Astrocyte of the hippocampus (primary cell): ENCODE results near the gene PACC1.

Source experiments
- DNase-seq: peaks from one replicate; pipeline ENCODE4 v3.0.0; 2011; ENCODE audit warnings: low read depth, low spot score

Gene PACC1

DNA sequence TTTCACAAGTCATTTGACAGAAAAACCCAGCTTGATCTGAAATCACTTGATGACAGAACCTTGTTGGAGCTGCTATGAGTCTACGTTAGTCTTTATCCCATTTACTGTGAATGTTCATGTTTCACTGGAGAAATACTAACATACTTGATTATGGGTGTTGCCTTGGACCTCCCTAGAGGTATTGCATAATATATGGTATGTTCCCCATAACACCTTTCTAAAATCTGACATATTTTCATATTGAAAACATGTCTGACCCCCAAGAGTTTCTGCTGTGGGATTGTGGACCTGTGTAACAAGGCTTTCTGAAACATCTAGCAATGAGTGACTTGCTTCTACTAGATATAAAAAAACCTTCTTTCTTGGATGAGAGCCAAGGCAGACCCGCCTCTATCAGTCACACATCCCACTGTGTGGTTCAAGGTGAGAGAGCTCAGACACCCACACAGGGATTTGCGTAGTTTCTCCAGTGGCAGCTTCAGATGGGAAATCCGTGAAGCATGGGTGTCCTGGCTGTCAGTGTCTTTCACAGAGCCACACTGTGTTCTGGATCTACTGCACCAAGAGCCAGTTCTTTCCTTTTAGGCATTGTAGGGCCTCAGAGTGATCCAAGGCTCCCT is 22.6 kb upstream of the PACC1 start:
- DNase-seq, result no peak

- no peak for DNase-seq
Observed at GRCh38 chr1:212434992-212435391, 20.3 kb upstream of the PACC1 start.

DNA sequence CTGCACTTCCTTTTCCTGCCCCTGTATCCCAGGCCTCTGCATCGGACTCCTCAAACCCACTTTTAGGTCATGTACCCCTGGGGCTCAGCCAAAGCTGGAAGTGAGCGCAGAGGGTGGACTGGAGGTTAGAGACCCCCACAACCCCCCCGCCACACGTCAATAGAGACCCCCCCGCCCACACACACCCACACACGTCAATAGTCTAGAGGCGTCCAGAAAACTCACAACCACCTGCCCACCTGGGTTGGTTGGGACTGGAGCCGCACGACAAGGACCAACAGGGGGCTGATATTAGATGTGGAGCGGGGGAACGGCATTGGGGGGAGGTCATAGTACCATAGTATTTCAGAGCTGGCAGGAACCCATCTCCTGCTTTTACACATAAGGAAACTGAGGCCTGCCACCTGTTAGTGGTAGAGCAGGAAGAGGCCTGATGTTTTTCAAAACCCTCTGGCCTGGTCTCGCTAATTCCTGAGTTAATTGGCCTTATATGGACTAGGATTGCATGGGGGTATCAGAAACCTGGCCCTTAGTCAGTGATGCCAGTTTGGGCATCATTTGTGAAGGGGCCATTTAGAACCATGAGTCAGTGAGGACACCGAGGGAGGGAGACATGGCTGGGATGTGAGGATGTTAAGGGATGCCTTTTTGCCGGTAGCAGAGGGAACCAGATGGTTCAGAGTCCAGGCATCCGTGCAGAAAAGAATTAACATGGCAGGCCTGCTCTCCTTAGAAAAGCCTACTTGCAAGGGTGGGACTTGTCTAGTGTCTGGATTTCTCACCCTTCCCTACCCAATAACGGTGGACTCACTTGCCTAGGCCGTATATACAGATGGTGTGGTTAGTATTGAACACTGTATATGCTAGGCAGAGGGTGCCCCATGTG is 19.1 kb upstream of the PACC1 start:
- DNase-seq, result no peak

DNA sequence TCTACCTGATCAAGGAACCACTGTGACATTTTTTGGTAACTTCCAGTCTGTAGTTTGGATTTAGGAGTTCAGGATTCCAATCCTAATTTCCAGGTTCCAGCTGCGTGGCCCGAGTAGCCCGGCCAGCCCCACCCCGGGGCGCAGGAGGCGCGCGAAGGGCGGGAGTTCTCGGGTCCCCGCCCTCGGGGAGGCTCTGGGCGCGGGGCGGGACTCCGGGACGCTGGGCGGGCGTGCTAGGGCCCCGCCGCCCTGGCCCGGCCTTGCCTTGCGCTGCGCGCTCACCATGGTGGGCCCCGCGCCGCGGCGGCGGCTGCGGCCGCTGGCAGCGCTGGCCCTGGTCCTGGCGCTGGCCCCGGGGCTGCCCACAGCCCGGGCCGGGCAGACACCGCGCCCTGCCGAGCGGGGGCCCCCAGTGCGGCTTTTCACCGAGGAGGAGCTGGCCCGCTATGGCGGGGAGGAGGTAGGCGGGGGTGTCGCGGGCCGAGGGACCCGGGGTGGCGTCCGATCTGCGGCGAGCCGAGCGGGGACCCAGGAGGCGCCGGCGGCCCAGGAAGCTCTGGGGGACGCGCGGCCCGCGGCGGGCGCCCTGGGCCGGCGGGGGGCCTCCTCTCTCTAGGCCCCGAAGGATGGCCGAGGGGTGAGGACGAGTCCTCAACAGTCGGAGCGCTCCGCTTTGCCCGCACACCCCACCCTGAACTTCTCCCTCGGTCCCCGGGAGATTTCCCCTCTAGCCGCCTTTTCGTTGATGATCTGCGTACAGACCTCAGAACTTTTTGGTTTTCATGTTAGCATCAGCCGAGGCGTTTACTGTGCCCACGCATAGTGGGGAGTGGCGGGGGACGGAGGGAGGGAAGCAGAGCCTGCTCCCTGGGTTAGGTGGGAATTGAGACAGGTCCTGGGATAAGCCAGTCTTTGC is 18.2 kb upstream of the PACC1 start, which contains the start of gene NENF:
NENF (plus strand) TSS at position 260 of the 916 bp plus-strand sequence; CDS start at position 284, 24 bp downstream.
- peak; percentile 94 for DNase-seq

DNA sequence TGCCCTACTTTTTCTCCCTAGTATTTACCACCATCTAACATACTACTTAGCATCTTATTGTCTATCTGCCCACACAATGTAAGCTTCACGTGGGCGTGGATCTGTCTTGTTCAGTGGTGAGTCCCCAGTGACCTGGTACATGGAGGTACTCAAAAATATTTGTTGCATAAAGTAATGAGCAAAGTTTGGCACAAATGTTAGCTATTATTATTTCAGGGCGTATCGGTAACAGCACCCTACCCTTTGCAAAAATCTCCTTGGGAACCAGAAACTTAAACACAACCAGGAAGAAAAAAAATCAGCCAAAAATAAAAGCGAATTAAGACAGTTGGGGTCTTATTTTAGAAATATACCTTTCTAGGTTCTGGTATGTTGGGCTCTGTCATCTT is 17.6 kb upstream of the PACC1 start:
- DNase-seq, result no peak

GRCh38 chr1:212431644-212432043 is 17.0 kb upstream of the PACC1 start:
- no peak for DNase-seq

- DNase-seq, result no peak
Observed at GRCh38 chr1:212430955-212431394, 16.3 kb upstream of the PACC1 start.

GRCh38 chr1:212430416-212430815 is 15.7 kb upstream of the PACC1 start:
- no peak for DNase-seq

DNA sequence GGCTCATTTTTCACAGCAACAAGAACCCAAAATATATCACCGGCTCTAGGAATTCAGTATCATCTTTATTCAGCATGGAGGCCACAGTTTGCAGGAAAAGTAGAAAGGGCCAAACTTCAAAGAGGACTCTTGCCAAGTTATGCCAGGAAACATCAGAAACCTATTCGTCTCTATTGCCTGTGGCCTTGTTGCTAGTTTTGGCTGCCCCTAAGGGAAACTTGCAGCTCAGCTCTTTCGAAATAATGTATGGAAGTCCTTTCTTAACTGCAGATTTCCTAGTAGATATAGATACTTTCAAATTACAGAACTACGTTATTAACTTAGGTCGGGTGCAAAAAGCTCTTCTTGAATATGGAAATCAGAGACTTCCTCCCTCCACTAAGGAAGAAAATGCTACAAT is 13.8 kb upstream of the PACC1 start:
- DNase-seq, result no peak

GRCh38 chr1:212423879-212424278 is 9.2 kb upstream of the PACC1 start:
- no peak for DNase-seq

- no peak for DNase-seq
Observed at GRCh38 chr1:212421165-212421564, 6.5 kb upstream of the PACC1 start.

- DNase-seq, result no peak
Observed at GRCh38 chr1:212415107-212415841, 588 bp upstream of the PACC1 start.

- DNase-seq, result peak; percentile 60
Observed at GRCh38 chr1:212413902-212414327, 771 bp downstream of the PACC1 start.

DNA sequence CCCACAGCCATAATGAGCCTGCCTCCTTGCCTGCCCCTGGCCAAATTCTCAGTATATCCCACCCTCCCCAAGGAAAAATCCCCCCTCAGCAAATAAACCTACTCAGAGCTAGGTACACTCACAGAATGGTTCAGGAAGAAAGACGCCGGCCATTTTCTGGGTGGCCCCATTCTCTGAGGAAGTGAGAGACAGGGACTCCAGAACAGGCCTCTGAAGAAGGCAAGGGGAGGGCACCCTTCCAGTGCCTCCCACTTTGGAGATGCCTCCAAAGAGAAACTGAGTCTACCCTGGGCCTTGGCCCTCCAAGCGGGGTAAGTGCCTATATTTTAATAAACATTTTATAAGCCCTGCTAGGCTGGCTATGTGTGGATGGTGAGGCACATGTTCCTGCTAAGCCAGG is 2.3 kb downstream of the PACC1 start:
- DNase-seq, result no peak

DNA sequence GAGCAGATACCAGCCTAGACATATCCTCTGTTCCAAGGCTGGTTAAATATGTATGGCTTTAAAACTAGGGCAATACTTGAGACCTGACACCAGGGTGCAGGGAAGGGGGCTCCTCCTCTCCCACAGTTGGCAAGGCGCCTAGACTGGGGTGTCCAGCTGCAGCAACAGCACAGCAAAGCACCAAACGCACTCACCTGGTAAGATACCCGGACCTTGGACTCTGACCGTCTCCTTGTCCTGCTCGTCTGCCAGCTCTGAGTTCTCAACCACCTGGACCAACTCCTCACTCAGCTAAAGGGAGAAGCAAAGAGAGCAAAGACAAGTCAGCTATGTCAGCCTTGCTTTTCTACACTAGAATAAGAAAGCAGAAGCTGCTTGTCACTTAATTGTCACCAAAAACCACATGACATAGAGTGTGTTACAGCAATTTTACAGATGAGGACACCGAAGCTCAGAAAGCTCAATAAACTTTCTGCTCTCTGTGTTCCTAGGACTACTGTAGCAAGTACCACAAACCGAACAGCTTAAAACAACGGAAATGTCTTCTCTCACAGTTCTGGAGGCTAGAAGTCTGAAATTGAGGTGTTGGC is 4.4 kb downstream of the PACC1 start:
- DNase-seq, result no peak

DNA sequence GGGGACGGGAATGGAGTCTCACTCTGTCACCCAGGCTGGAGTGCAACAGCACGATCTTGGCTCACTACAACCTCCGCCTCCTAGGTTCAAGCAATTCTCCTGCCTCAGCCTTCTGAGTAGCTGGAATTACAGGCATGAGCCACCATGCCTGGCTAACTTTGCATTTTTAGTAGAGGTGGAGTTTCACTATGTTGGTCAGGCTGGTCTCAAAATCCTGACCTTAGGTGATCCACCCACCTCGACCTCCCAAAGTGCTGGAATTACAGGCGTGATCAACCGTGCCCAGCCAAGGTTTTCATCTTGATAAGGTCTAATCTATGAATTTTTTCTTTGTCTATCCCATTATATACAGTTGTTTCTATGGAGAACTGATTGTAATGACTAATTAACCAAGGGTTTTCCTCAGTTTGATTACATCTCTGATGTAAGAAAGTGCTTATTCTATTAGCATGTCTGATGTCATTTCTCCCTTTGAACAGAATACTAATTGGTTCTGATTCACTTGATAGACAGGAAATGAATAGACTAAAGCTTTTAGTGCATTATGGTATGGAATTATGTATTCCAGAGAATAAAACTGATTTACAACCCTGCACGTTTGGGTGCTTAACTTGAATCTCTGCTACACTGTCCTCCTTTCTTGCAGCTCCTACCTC is 11.9 kb downstream of the PACC1 start:
- no peak for DNase-seq

- DNase-seq, result no peak
Observed at GRCh38 chr1:212401838-212402582, 12.7 kb downstream of the PACC1 start.

GRCh38 chr1:212401042-212401441 is 13.6 kb downstream of the PACC1 start:
- DNase-seq, result no peak

DNA sequence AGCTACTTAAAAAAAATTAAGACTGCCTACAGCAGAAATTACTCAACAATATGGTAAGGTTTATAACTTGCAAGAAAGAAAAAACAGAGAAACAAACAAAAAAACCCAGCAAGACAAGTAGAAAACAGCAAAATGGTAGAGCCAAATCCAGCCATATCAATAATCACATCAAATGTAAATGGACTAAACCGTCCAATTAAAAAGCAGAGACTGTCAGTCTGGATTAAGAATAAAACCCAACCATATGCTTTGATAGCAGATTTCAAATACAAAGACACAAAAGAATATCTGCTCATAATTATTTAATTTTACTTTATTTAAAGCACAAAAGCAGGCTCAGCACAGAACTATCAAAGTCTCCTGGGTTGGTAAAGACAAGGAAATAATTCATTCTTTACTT is 17.5 kb downstream of the PACC1 start:
- DNase-seq, result no peak

DNA sequence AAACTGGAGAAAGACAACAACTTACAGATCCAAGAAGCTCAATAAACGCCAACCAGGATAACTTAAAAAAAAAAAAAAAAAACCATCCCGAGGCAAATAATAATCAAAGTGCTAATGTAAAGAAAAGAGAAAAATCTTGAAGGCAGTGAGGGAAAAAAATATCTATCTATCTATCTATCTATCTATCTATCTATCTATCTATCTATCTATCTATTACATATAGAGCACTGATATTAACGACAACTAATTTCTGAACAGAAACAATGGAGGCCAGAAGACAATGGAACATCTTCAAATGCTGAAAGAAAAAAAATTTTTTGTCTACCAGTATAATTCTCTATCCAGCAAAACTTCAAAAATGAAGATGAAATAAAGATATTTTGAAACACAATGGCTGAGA is 18.0 kb downstream of the PACC1 start:
- no peak for DNase-seq
